HepG2 (cell line): ENCODE results near the gene ACVR2A. TPM values are rescaled to one million over a fixed set of nuclear protein-coding genes. Genes with fewer than 3 reads are reported as not detected.

ENCODE experiments used
- ATAC-seq: fragments of 200-7000 bp; cut with Tn5 transposase; 3 replicates; pipeline ENCODE4 v1.9.1; 2020; ENCODE audit warnings: mild to moderate bottlenecking, moderate library complexity
- BruUV-seq: library from RNA; stranded (reverse); fragments of 400-500 nt; replicated peaks from 2 replicates; lab custom pipeline; 2021; lab: Mats Ljungman, UMichigan
- CTCF ChIA-PET: fragments of 300-600 bp; formaldehyde crosslinking; extraction: SDS; loops from one replicate; lab custom pipeline; 2021; ENCODE audit warnings: low total read pairs, inconsistent platforms, low intra/inter-chr PET ratio; lab: Yijun Ruan, JAX
- POLR2A ChIA-PET: fragments of 350-600 bp; sonication (Branson Sonifier 250); formaldehyde crosslinking; loops from one replicate; lab custom pipeline; 2020; ENCODE audit warnings: antibody characterized with exemption, inconsistent platforms; lab: Yijun Ruan, JAX
- DNase-seq: peaks from one replicate; pipeline ENCODE4 v3.0.0-alpha.2; 2015; ENCODE audit warnings: low spot score
- FAIRE-seq: peaks from 3 replicates; lab custom pipeline; 2011; peaks lifted over from hg19 to GRCh38; lab: Jason Lieb, UNC
- H2AFZ ChIP-seq: one replicate; pipeline ENCODE4 v1.6.1; 2011; ENCODE audit warnings: low read length, inconsistent platforms
- H3K27ac ChIP-seq: fragments of 300-600 bp; 3 replicates; pipeline ENCODE4 v1.8.0; 2011; ENCODE audit warnings: mixed run types, mild to moderate bottlenecking, mixed read lengths, low read length, inconsistent platforms; ENCODE audit not compliant: insufficient read depth; ENCODE audit errors: extremely low read length
- H3K27me3 ChIP-seq, 2 experiments: fragments of 200-600 bp in 1 of 2; 2 replicates in 1 of 2; 3 replicates in 1 of 2; pipeline versions ENCODE4 v1.6.0 to v1.8.0; 2011; ENCODE audit warnings: low read length in 2 of 2, mild to moderate bottlenecking in 2 of 2, moderate library complexity in 2 of 2, inconsistent platforms in 1 of 2; ENCODE audit not compliant: insufficient read depth in 2 of 2, control insufficient read depth in 1 of 2
- H3K36me3 ChIP-seq, 2 experiments: fragments of 200-600 bp in 1 of 2; replicated peaks in 1 of 2; 2 replicates in 1 of 2; 3 replicates in 1 of 2; pipeline versions ENCODE4 v1.5.1 to v1.8.0; 2011; ENCODE audit warnings: low read length in 2 of 2, inconsistent platforms in 1 of 2; ENCODE audit not compliant: insufficient read depth in 2 of 2, control insufficient read depth in 1 of 2
- H3K4me1 ChIP-seq: 2 replicates; pipeline ENCODE4 v1.5.1; 2012; ENCODE audit warnings: low read length, inconsistent platforms; ENCODE audit not compliant: insufficient read depth
- H3K4me2 ChIP-seq: 2 replicates; pipeline ENCODE4 v1.6.0; 2011; ENCODE audit warnings: low read depth, low read length, inconsistent platforms
- H3K4me3 ChIP-seq, 3 experiments: fragments of 200-600 bp in 1 of 3; sonication (generic), shearing (Covaris generic) in 1 of 3; replicated peaks in 1 of 3; 2 replicates each; pipeline ENCODE4 v1.5.1; 2011 to 2016; ENCODE audit warnings: low read length in 3 of 3, inconsistent platforms in 2 of 3, low read depth in 2 of 3, mild to moderate bottlenecking in 2 of 3, control low read depth in 1 of 3, mixed read lengths in 1 of 3; ENCODE audit not compliant: insufficient read depth in 1 of 3
- H3K79me2 ChIP-seq: one replicate; pipeline ENCODE4 v1.6.1; 2011; ENCODE audit warnings: low read length, inconsistent platforms; ENCODE audit not compliant: insufficient read depth
- H3K9ac ChIP-seq: 2 replicates; pipeline ENCODE4 v1.6.0; 2011; ENCODE audit warnings: mild to moderate bottlenecking, low read depth, low read length, inconsistent platforms; ENCODE audit not compliant: insufficient read depth
- H3K9me3 ChIP-seq: 2 replicates; pipeline ENCODE4 v1.5.1; 2012; ENCODE audit warnings: mild to moderate bottlenecking, low read length
- H4K20me1 ChIP-seq: 2 replicates; pipeline ENCODE4 v1.6.0; 2011; ENCODE audit warnings: inconsistent platforms, mild to moderate bottlenecking, low read length, moderate library complexity; ENCODE audit not compliant: insufficient read depth
- BCLAF1 ChIP-seq: fragments of 450-650 bp; IDR thresholded peaks from 2 replicates; pipeline ENCODE4 v1.6.1; 2017; ENCODE audit warnings: mild to moderate bottlenecking
- FLYWCH1 ChIP-seq: sonication (generic); formaldehyde crosslinking; IDR thresholded peaks from 2 replicates; pipeline ENCODE4 v1.8.1; 2023; ENCODE audit warnings: mild to moderate bottlenecking, missing genetic modification reagents
- GATAD1 ChIP-seq: IDR thresholded peaks from 2 replicates; pipeline ENCODE4 v1.6.1; 2016; ENCODE audit warnings: missing genetic modification reagents, missing compliant biosample characterization
- GZF1 ChIP-seq: sonication (generic); formaldehyde crosslinking; IDR thresholded peaks from 2 replicates; pipeline ENCODE4 v1.5.1; 2020; ENCODE audit warnings: mild to moderate bottlenecking, missing genetic modification reagents
- TCF7L2 ChIP-seq: IDR thresholded peaks from 2 replicates; pipeline ENCODE4 v1.6.1; 2011; ENCODE audit warnings: mild to moderate bottlenecking, low read depth, low read length, moderate library complexity
- ZC3H13 ChIP-seq: sonication (generic); formaldehyde crosslinking; IDR thresholded peaks from 2 replicates; pipeline ENCODE4 v1.8.1; 2023; ENCODE audit warnings: mild to moderate bottlenecking, missing genetic modification reagents, moderate library complexity
- ZIK1 ChIP-seq: sonication (generic); formaldehyde crosslinking; IDR thresholded peaks from 2 replicates; pipeline ENCODE4 v1.5.0; 2020; ENCODE audit warnings: mild to moderate bottlenecking, low read depth, missing genetic modification reagents, borderline replicate concordance
- ZNF207 ChIP-seq: fragments of 450-650 bp; IDR thresholded peaks from 2 replicates; pipeline ENCODE4 v1.6.1; 2016; ENCODE audit warnings: antibody characterized with exemption, borderline replicate concordance
- ZNF644 ChIP-seq: IDR thresholded peaks from 2 replicates; pipeline ENCODE4 v1.6.1; 2016; ENCODE audit warnings: low read depth
- in situ Hi-C: cut with HindIII; loops from 2 replicates; pipeline ENCODE4 v1.10.0; 2017; ENCODE audit warnings: low pct_unique_long_range_greater_than_20kb; ENCODE audit not compliant: extremely low pct_ligation_motif_present
- intact Hi-C: fragments of 100-400 bp; cut with micrococcal nuclease; formaldehyde crosslinking; loops from one replicate; pipeline ENCODE4 v1.10.0; 2022; ENCODE audit not compliant: unreplicated experiment
- polyA plus RNA-seq, 8 experiments: library from polyadenylated mRNA; depleted of rRNA in 3 of 8; stranded (reverse) in 7 of 8; unstranded in 1 of 8; fragments of >200 nt; fragmentation: Illumina TruSeq in 4 of 8; extraction: Trizol in 4 of 8; gene quantifications; 2 replicates each; pipeline versions ENCODE4 v1.2.1 to v1.2.3, GENCODE V29; 2011 to 2016; ENCODE audit warnings: low read depth in 4 of 8, missing spikeins in 1 of 8, mixed read lengths in 1 of 8; ENCODE audit not compliant: insufficient read depth in 1 of 8
- total RNA-seq, 5 experiments: library from RNA; depleted of rRNA; stranded (reverse); fragments of >200 nt; fragmentation: Illumina TruSeq; extraction: Trizol; gene quantifications; 2 replicates each; pipeline ENCODE4 v1.2.3, GENCODE V29; 2016; ENCODE audit warnings: low read depth in 1 of 5
- TF ChIP-seq, protein P1 (sequence below): IDR thresholded peaks from 2 replicates; pipeline ENCODE4 v1.6.1; 2016; ENCODE audit warnings: missing compliant biosample characterization, missing genetic modification reagents, borderline replicate concordance

The ACVR2A gene
- total and polyA plus RNA-seq, 2 of the 13 experiments (the other 11 are each of a cell fraction or from before 2014, with no cell fraction given) = 8.3 to 18.0 TPM

- no peaks in the 10 kb centered on the region for H4K20me1 ChIP-seq
- peaks cover 4% of the 10 kb centered on the region for H3K4me1 ChIP-seq
- peaks cover 3 to 25% of the 10 kb centered on the region in 2 experiments for H3K36me3 ChIP-seq
- CTCF ChIA-PET = no interaction called here
- ATAC-seq (peak; percentile 57), FAIRE-seq (no peak), DNase-seq (no peak)
- TF ChIP-seq, protein P1, sequence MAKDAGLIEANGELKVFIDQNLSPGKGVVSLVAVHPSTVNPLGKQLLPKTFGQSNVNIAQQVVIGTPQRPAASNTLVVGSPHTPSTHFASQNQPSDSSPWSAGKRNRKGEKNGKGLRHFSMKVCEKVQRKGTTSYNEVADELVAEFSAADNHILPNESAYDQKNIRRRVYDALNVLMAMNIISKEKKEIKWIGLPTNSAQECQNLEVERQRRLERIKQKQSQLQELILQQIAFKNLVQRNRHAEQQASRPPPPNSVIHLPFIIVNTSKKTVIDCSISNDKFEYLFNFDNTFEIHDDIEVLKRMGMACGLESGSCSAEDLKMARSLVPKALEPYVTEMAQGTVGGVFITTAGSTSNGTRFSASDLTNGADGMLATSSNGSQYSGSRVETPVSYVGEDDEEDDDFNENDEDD (CRISPR knock-in tag) = no peak
- TF ChIP-seq TCF7L2 = no peak
- TF ChIP-seq ZC3H13 (CRISPR knock-in tag) = no peak
- no peak for TF ChIP-seq GZF1 (CRISPR knock-in tag)
- TF ChIP-seq FLYWCH1 (CRISPR knock-in tag) = no peak
- no peak for TF ChIP-seq BCLAF1
- TF ChIP-seq GATAD1 = no peak
- no peak for TF ChIP-seq ZIK1
- no peak for TF ChIP-seq ZNF207
- TF ChIP-seq ZNF644 (CRISPR knock-in tag) = no peak
- no peak overlapping the region for H3K4me3 ChIP-seq
- H3K4me2 ChIP-seq = no peak overlapping the region
- no TSS peak for BruUV-seq
- H3K79me2 ChIP-seq = no peaks in the 10 kb centered on the region
- H3K9me3 ChIP-seq = no peaks in the 10 kb centered on the region
- intact Hi-C loops (no loop called here), in situ Hi-C loops (loop anchor here (25.0 kb wide), 1 partner anchor 1053 kb away; no protein-coding TSS in a partner anchor)
- no peak overlapping the region for H3K9ac ChIP-seq
- H3K27ac ChIP-seq = no peak overlapping the region
- no peaks in the 10 kb centered on the region for H3K27me3 ChIP-seq
- POLR2A ChIA-PET = no interaction called here
- no peak overlapping the region for H2AFZ ChIP-seq
Measured at GRCh38 chr2:147933931-147934330, 89.1 kb downstream of the ACVR2A start.
